GM23338 (cell line): ENCODE measurements around the gene TUBB1.

Experiments used
- CREB1 ChIP-seq: fragments of 250-450 bp; sonication (Bioruptor Pico); IDR thresholded peaks from 2 replicates; pipeline ENCODE4 v1.5.0; 2020; ENCODE audit warnings: low read depth, mild to moderate bottlenecking, moderate library complexity
- EZH2 ChIP-seq: fragments of 200-600 bp; sonication (generic); IDR thresholded peaks from one replicate; pipeline ENCODE4 v1.8.0; 2017; ENCODE audit warnings: antibody characterized with exemption, mild to moderate bottlenecking, low read depth; ENCODE audit not compliant: unreplicated experiment
- EZH2phosphoT487 ChIP-seq: fragments of 200-600 bp; sonication (generic); IDR thresholded peaks from one replicate; pipeline ENCODE4 v1.8.1; 2018; ENCODE audit warnings: antibody characterized with exemption; ENCODE audit not compliant: unreplicated experiment
- JUNB ChIP-seq: IDR thresholded peaks from one replicate; pipeline ENCODE4 v1.6.1; 2016; ENCODE audit warnings: antibody characterized with exemption; ENCODE audit not compliant: unreplicated experiment
- NANOG ChIP-seq: IDR thresholded peaks from 2 replicates; pipeline ENCODE4 v1.6.1; 2016; ENCODE audit warnings: antibody characterized with exemption, borderline replicate concordance
- POLR2AphosphoS5 ChIP-seq: IDR thresholded peaks from 2 replicates; pipeline ENCODE4 v1.6.1; 2016; ENCODE audit warnings: antibody characterized with exemption, low read depth
- STAT1 ChIP-seq: IDR thresholded peaks from one replicate; pipeline ENCODE4 v1.6.1; 2016; ENCODE audit warnings: antibody characterized with exemption; ENCODE audit not compliant: unreplicated experiment
- ZNF114 ChIP-seq: fragments of 250-450 bp; sonication (Bioruptor Pico); IDR thresholded peaks from 2 replicates; pipeline ENCODE4 v1.5.0; 2020; ENCODE audit warnings: mild to moderate bottlenecking, moderate library complexity
- ZNF331 ChIP-seq: fragments of 250-450 bp; sonication (Bioruptor Pico); IDR thresholded peaks from 2 replicates; pipeline ENCODE4 v1.5.0; 2020; ENCODE audit warnings: low read depth, mild to moderate bottlenecking, moderate library complexity
- TF ChIP-seq, protein P1 (sequence below), 2 experiments: fragments of 200-600 bp in 1 of 2; sonication (generic) in 1 of 2; conservative IDR thresholded peaks; 2 replicates each; pipeline versions ENCODE4 v1.5.1 to v1.6.1; 2016 to 2017; ENCODE audit warnings: antibody characterized with exemption in 2 of 2, low read depth in 2 of 2, mild to moderate bottlenecking in 2 of 2, moderate library complexity in 1 of 2
- TF ChIP-seq, protein P2 (sequence below): IDR thresholded peaks from one replicate; pipeline ENCODE4 v1.6.1; 2018; ENCODE audit warnings: antibody characterized with exemption; ENCODE audit not compliant: unreplicated experiment
- TF ChIP-seq, protein P3 (sequence below): IDR thresholded peaks from 2 replicates; pipeline ENCODE4 v1.6.1; 2016; ENCODE audit warnings: antibody characterized with exemption

DNA sequence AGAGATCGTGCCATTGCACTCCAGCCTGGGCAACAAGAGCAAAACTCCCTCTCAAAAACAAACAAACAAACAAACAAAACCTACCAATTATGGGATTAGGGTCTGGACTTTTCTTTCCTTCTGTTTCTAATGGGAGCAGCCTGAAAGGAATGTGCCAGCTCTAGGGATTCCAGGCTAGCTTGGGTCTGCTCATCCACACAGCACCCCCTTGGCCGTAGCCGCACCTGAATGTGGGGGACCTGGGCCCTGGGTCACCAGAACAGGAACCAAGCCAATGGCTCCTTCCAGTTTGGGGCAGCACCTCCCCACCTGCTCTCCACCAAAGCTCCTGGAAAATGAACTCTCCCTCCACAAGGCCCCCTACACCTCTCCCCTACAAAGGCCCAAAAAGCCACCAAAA is 18.9 kb upstream of the TUBB1 start:
- no peak for TF ChIP-seq EZH2
- TF ChIP-seq POLR2AphosphoS5 = no peak
- TF ChIP-seq, protein P1, sequence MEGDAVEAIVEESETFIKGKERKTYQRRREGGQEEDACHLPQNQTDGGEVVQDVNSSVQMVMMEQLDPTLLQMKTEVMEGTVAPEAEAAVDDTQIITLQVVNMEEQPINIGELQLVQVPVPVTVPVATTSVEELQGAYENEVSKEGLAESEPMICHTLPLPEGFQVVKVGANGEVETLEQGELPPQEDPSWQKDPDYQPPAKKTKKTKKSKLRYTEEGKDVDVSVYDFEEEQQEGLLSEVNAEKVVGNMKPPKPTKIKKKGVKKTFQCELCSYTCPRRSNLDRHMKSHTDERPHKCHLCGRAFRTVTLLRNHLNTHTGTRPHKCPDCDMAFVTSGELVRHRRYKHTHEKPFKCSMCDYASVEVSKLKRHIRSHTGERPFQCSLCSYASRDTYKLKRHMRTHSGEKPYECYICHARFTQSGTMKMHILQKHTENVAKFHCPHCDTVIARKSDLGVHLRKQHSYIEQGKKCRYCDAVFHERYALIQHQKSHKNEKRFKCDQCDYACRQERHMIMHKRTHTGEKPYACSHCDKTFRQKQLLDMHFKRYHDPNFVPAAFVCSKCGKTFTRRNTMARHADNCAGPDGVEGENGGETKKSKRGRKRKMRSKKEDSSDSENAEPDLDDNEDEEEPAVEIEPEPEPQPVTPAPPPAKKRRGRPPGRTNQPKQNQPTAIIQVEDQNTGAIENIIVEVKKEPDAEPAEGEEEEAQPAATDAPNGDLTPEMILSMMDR (conservative IDR thresholded peaks at IDR 0.05; ENCODE audit: low read depth in 2 of 2) = no peak
- TF ChIP-seq JUNB = no peak
- TF ChIP-seq ZNF114 (CRISPR knock-in tag) = no peak
- TF ChIP-seq EZH2phosphoT487 = no peak
- TF ChIP-seq, protein P2, sequence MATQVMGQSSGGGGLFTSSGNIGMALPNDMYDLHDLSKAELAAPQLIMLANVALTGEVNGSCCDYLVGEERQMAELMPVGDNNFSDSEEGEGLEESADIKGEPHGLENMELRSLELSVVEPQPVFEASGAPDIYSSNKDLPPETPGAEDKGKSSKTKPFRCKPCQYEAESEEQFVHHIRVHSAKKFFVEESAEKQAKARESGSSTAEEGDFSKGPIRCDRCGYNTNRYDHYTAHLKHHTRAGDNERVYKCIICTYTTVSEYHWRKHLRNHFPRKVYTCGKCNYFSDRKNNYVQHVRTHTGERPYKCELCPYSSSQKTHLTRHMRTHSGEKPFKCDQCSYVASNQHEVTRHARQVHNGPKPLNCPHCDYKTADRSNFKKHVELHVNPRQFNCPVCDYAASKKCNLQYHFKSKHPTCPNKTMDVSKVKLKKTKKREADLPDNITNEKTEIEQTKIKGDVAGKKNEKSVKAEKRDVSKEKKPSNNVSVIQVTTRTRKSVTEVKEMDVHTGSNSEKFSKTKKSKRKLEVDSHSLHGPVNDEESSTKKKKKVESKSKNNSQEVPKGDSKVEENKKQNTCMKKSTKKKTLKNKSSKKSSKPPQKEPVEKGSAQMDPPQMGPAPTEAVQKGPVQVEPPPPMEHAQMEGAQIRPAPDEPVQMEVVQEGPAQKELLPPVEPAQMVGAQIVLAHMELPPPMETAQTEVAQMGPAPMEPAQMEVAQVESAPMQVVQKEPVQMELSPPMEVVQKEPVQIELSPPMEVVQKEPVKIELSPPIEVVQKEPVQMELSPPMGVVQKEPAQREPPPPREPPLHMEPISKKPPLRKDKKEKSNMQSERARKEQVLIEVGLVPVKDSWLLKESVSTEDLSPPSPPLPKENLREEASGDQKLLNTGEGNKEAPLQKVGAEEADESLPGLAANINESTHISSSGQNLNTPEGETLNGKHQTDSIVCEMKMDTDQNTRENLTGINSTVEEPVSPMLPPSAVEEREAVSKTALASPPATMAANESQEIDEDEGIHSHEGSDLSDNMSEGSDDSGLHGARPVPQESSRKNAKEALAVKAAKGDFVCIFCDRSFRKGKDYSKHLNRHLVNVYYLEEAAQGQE = no peak
- no peak for TF ChIP-seq CREB1 (CRISPR knock-in tag)
- no peak for TF ChIP-seq STAT1
- TF ChIP-seq NANOG = no peak
- no peak for TF ChIP-seq ZNF331
- TF ChIP-seq, protein P3, sequence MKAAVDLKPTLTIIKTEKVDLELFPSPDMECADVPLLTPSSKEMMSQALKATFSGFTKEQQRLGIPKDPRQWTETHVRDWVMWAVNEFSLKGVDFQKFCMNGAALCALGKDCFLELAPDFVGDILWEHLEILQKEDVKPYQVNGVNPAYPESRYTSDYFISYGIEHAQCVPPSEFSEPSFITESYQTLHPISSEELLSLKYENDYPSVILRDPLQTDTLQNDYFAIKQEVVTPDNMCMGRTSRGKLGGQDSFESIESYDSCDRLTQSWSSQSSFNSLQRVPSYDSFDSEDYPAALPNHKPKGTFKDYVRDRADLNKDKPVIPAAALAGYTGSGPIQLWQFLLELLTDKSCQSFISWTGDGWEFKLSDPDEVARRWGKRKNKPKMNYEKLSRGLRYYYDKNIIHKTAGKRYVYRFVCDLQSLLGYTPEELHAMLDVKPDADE = no peak
